PC-3 (cell line): ENCODE measurements around the gene LINGO3. TPM values are rescaled to one million over a fixed set of nuclear protein-coding genes. Genes with fewer than 3 reads are reported as not detected.
"Not testable (repeated sequence)": the region's sequence is repeated elsewhere in the genome, so short reads cannot be mapped to it uniquely, and the experiment has no call there.

Source experiments
- ATAC-seq: fragments of 200-7000 bp; cut with Tn5 transposase; 2 replicates; pipeline ENCODE4 v1.9.1; 2020; ENCODE audit warnings: mild to moderate bottlenecking, moderate library complexity
- BruUV-seq: library from RNA; stranded (reverse); fragments of 400-500 nt; replicated peaks from 2 replicates; lab custom pipeline; 2021; lab: Mats Ljungman, UMichigan
- CTCF ChIA-PET: fragments of 300-600 bp; sonication (Branson Sonifier 250); formaldehyde crosslinking; loops from one replicate; lab custom pipeline; 2022; ENCODE audit warnings: antibody characterized with exemption; lab: Charles Lee
- POLR2A ChIA-PET: fragments of 300-600 bp; sonication (Branson Sonifier 250); formaldehyde crosslinking; loops from one replicate; lab custom pipeline; 2022; ENCODE audit warnings: antibody characterized with exemption; ENCODE audit not compliant: unreplicated experiment; lab: Charles Lee
- DNase-seq: peaks from one replicate; pipeline ENCODE4 v3.0.0-alpha.2; 2015
- H2AFZ ChIP-seq: fragments of 300-600 bp; sonication (generic); 2 replicates; pipeline ENCODE4 v1.6.0; 2016; ENCODE audit warnings: antibody characterized with exemption, low read length
- H3F3A ChIP-seq: fragments of 300-600 bp; sonication (generic); one replicate; pipeline ENCODE4 v1.6.0; 2017; ENCODE audit warnings: antibody characterized with exemption, low read length, control low read depth, mild to moderate bottlenecking; ENCODE audit not compliant: unreplicated experiment
- H3K27ac ChIP-seq: fragments of 300-600 bp; sonication (generic); 2 replicates; pipeline ENCODE4 v1.5.1; 2016; ENCODE audit warnings: mild to moderate bottlenecking, low read length
- H3K27me3 ChIP-seq: fragments of 300-600 bp; sonication (generic); 2 replicates; pipeline ENCODE4 v1.6.1; 2016; ENCODE audit warnings: low read length, mixed read lengths
- H3K36me3 ChIP-seq: fragments of 300-600 bp; sonication (generic); 2 replicates; pipeline ENCODE4 v1.6.1; 2016; ENCODE audit warnings: low read depth, mixed run types, low read length, mixed read lengths
- H3K4me1 ChIP-seq: fragments of 300-600 bp; sonication (generic); 2 replicates; pipeline ENCODE4 v1.5.1; 2016; ENCODE audit warnings: low read length; ENCODE audit not compliant: insufficient read depth
- H3K4me2 ChIP-seq: fragments of 300-600 bp; sonication (generic); 2 replicates; pipeline ENCODE4 v1.6.0; 2016; ENCODE audit warnings: low read length
- H3K4me3 ChIP-seq: fragments of 300-600 bp; sonication (generic); 2 replicates; pipeline ENCODE4 v1.5.1; 2016; ENCODE audit warnings: mild to moderate bottlenecking, low read length, mixed read lengths
- H3K79me2 ChIP-seq: fragments of 300-600 bp; sonication (generic); 2 replicates; pipeline ENCODE4 v1.6.1; 2017; ENCODE audit warnings: low read length, mixed read lengths
- H3K9ac ChIP-seq: fragments of 300-600 bp; sonication (generic); 2 replicates; pipeline ENCODE4 v1.6.0; 2016; ENCODE audit warnings: mild to moderate bottlenecking, low read length
- H3K9me2 ChIP-seq: fragments of 300-600 bp; sonication (generic); replicated peaks from 2 replicates; pipeline ENCODE4 v1.6.1; 2016; ENCODE audit warnings: mixed run types, low read length, mixed read lengths
- H3K9me3 ChIP-seq: fragments of 300-600 bp; sonication (generic); 2 replicates; pipeline ENCODE4 v1.6.1; 2016; ENCODE audit warnings: low read length, mixed read lengths
- H4K20me1 ChIP-seq: fragments of 300-600 bp; sonication (generic); 2 replicates; pipeline ENCODE4 v1.6.1; 2016; ENCODE audit warnings: low read length, mixed read lengths
- CTCF ChIP-seq: fragments of 300-600 bp; sonication (generic); conservative IDR thresholded peaks from 2 replicates; pipeline ENCODE4 v1.5.1; 2017; ENCODE audit warnings: antibody characterized with exemption, low read depth, mild to moderate bottlenecking, low read length
- EZH2 ChIP-seq: fragments of 300-600 bp; sonication (generic); IDR thresholded peaks from one replicate; pipeline ENCODE4 v1.6.1; 2017; ENCODE audit warnings: antibody characterized with exemption, mild to moderate bottlenecking, low read length; ENCODE audit not compliant: unreplicated experiment
- EZH2phosphoT487 ChIP-seq: fragments of 300-600 bp; sonication (generic); IDR thresholded peaks from 2 replicates; pipeline ENCODE4 v1.6.1; 2018; ENCODE audit warnings: mild to moderate bottlenecking, antibody characterized with exemption, low read length, borderline replicate concordance
- intact Hi-C: fragments of 100-400 bp; cut with micrococcal nuclease; formaldehyde crosslinking; loops from 2 replicates; pipeline ENCODE4 v1.9.0; 2023
- total RNA-seq: library from RNA; depleted of rRNA; stranded (reverse); fragments of >200 nt; gene quantifications from 2 replicates; pipeline ENCODE4 v1.2.3, GENCODE V29; 2014

LINGO3 gene
- total RNA-seq, 1 experiment from 2014 or later = not detected

GRCh38 chr19:2282062-2282861, 25.7 kb downstream of the LINGO3 start, which contains the start of gene PEAK3:
PEAK3 (minus strand) TSS chr19:2282175; CDS start chr19:2280931, 1,244 bp downstream.
- ATAC-seq (no peak), DNase-seq (no peak)
- Histone ChIP-seq H3K4me2 (no peak within 1 kb of the TSS), H3K4me3 (no peak within 1 kb of the TSS), H2AFZ (no peak within 1 kb of the TSS), H3K27me3 (no peaks in the 10 kb centered on the region), H3K9me2 (no peaks in the 10 kb centered on the region), H3K9ac (no peak within 1 kb of the TSS), H3K27ac (no peak within 1 kb of the TSS), H3F3A (no peaks in the 10 kb centered on the region), H3K79me2 (no peaks in the 10 kb centered on the region), H3K4me1 (no peaks in the 10 kb centered on the region), H4K20me1 (no peaks in the 10 kb centered on the region), H3K9me3 (no peaks in the 10 kb centered on the region), H3K36me3 (no peaks in the 10 kb centered on the region)
- POLR2A ChIA-PET = no interaction called here
- intact Hi-C loops = no loop called here
- CTCF ChIA-PET = no interaction called here
- BruUV-seq = no TSS peak
- TF ChIP-seq EZH2phosphoT487 (no peak), EZH2 (no peak), CTCF (no peak)

GRCh38 chr19:2281265-2282061, 26.5 kb downstream of the LINGO3 start:
- H3K4me2 ChIP-seq, H4K20me1 ChIP-seq, CTCF ChIA-PET, H3K9ac ChIP-seq, DNase-seq, H3F3A ChIP-seq, intact Hi-C loops, BruUV-seq, H3K36me3 ChIP-seq, H3K4me3 ChIP-seq, POLR2A ChIA-PET, H3K9me2 ChIP-seq, H2AFZ ChIP-seq, H3K27me3 ChIP-seq, ATAC-seq, H3K4me1 ChIP-seq, H3K79me2 ChIP-seq, H3K9me3 ChIP-seq, H3K27ac ChIP-seq: not testable (repeated sequence)

- Histone ChIP-seq H3K9ac (no peak overlapping the region), H4K20me1 (no peaks in the 10 kb centered on the region), H3K36me3 (no peaks in the 10 kb centered on the region), H3K4me1 (no peaks in the 10 kb centered on the region), H3K79me2 (no peaks in the 10 kb centered on the region), H3K27me3 (no peaks in the 10 kb centered on the region), H3K9me3 (no peaks in the 10 kb centered on the region), H3K4me3 (no peak overlapping the region), H2AFZ (no peak overlapping the region), H3K9me2 (no peaks in the 10 kb centered on the region), H3K4me2 (no peak overlapping the region), H3F3A (no peaks in the 10 kb centered on the region), H3K27ac (no peak overlapping the region)
- no peak for TF ChIP-seq CTCF
- intact Hi-C loops = no loop called here
- DNase-seq = no peak
- ChIA-PET CTCF (no interaction called here), POLR2A (no interaction called here)
- ATAC-seq = no peak
- BruUV-seq = no TSS peak
Observed at GRCh38 chr19:2280633-2281264, 27.2 kb downstream of the LINGO3 start.
